ENCODE data around the gene BPGM. TPM values are rescaled to one million over a fixed set of nuclear protein-coding genes. Genes with fewer than 3 reads are reported as not detected.
A peak's percentile ranks its signal among the peaks of the same experiment; 100 is the strongest.

BPGM gene
- polyA plus RNA-seq, 3 donors, result 3.9 to 20.6 (median 18.4) TPM

GRCh38 chr7:134698481-134698880, 51.8 kb downstream of the BPGM start:
- H3K9me3 Mint-ChIP-seq, result no peaks in the 10 kb centered on the region
- H3K4me3 Mint-ChIP-seq, result no peak overlapping the region
- H3K4me1 ChIP-seq (ENCODE audit: control insufficient read depth in 1 of 2, insufficient read depth in 2 of 2, low read length in 2 of 2), result no peaks in the 10 kb centered on the region
- H3K4me3 ChIP-seq (replicated peaks in 1 of 3; ENCODE audit: low read depth in 2 of 3, low read length in 3 of 3), result no peak overlapping the region
- no peaks in the 10 kb centered on the region for H3K79me2 ChIP-seq (ENCODE audit: insufficient read depth, low read length)
- no peak overlapping the region for H3K9ac ChIP-seq (ENCODE audit: insufficient read depth, low read length, poor library complexity, severe bottlenecking)
- intact Hi-C loops (cut with micrococcal nuclease), result no loop called here
- H3K4me2 ChIP-seq (replicated peaks; ENCODE audit: extremely low read depth, low read length, poor library complexity, severe bottlenecking), result no peak overlapping the region
- WGBS (ENCODE audit: insufficient coverage), result no CpG with 5 or more reads among the region's 1 CpG
- no peak overlapping the region for H3K27ac ChIP-seq (ENCODE audit: low read depth in 1 of 2, low read length in 2 of 2)
- H3K27me3 ChIP-seq (ENCODE audit: control insufficient read depth in 2 of 2, insufficient read depth in 2 of 2, low read length in 2 of 2), result no peaks in the 10 kb centered on the region
- DNase-seq, result no peak
- TF ChIP-seq CTCF (IDR thresholded peaks at IDR 0.05), result no peak
- no peak overlapping the region for H2AFZ ChIP-seq (ENCODE audit: insufficient read depth, low read depth, low read length, poor library complexity, severe bottlenecking)
- H4K20me1 ChIP-seq (ENCODE audit: insufficient read depth, low read length), result no peaks in the 10 kb centered on the region
- H3K36me3 Mint-ChIP-seq, result no peaks in the 10 kb centered on the region
- H3K36me3 ChIP-seq (replicated peaks in 1 of 2; ENCODE audit: control insufficient read depth in 1 of 2, insufficient read depth in 2 of 2, low read length in 2 of 2), result no peaks in the 10 kb centered on the region
- H3K27ac Mint-ChIP-seq, result no peak overlapping the region
- H3K4me1 Mint-ChIP-seq, result no peaks in the 10 kb centered on the region
- H3K27me3 Mint-ChIP-seq (ENCODE audit: low read depth in 3 of 3), result peaks cover 0 to 4% (median 1%) of the 10 kb centered on the region in 3 donors
- H3K9me3 ChIP-seq (replicated peaks in 1 of 2; ENCODE audit: control insufficient read depth in 1 of 2, insufficient read depth in 1 of 2, low read length in 2 of 2), result no peaks in the 10 kb centered on the region

GRCh38 chr7:134699021-134699818, 52.6 kb downstream of the BPGM start:
- no peaks in the 10 kb centered on the region for H3K9me3 Mint-ChIP-seq
- H3K4me3 Mint-ChIP-seq, result no peak overlapping the region
- WGBS (ENCODE audit: insufficient coverage), result 93% methylated on average over 4 of the region's 8 CpGs
- Histone ChIP-seq H3K27ac (ENCODE audit: low read depth in 1 of 2, low read length in 2 of 2) (no peak overlapping the region), H3K27me3 (ENCODE audit: control insufficient read depth in 2 of 2, insufficient read depth in 2 of 2, low read length in 2 of 2) (no peaks in the 10 kb centered on the region), H2AFZ (ENCODE audit: insufficient read depth, low read depth, low read length, poor library complexity, severe bottlenecking) (no peak overlapping the region), H3K4me2 (replicated peaks; ENCODE audit: extremely low read depth, low read length, poor library complexity, severe bottlenecking) (no peak overlapping the region), H3K9ac (ENCODE audit: insufficient read depth, low read length, poor library complexity, severe bottlenecking) (no peak overlapping the region), H3K4me3 (replicated peaks in 1 of 3; ENCODE audit: low read depth in 2 of 3, low read length in 3 of 3) (no peak overlapping the region), H3K79me2 (ENCODE audit: insufficient read depth, low read length) (no peaks in the 10 kb centered on the region), H3K4me1 (ENCODE audit: control insufficient read depth in 1 of 2, insufficient read depth in 2 of 2, low read length in 2 of 2) (no peaks in the 10 kb centered on the region), H3K36me3 (replicated peaks in 1 of 2; ENCODE audit: control insufficient read depth in 1 of 2, insufficient read depth in 2 of 2, low read length in 2 of 2) (no peaks in the 10 kb centered on the region), H3K9me3 (replicated peaks in 1 of 2; ENCODE audit: control insufficient read depth in 1 of 2, insufficient read depth in 1 of 2, low read length in 2 of 2) (no peaks in the 10 kb centered on the region), H4K20me1 (ENCODE audit: insufficient read depth, low read length) (no peaks in the 10 kb centered on the region)
- peaks cover 0 to 1% (median 0%) of the 10 kb centered on the region in 3 donors for H3K27me3 Mint-ChIP-seq (ENCODE audit: low read depth in 3 of 3)
- no peak for DNase-seq
- no peaks in the 10 kb centered on the region for H3K4me1 Mint-ChIP-seq
- intact Hi-C loops (cut with micrococcal nuclease), result no loop called here
- peak overlapping the region in 1 of 7 donors; percentile 25 for H3K27ac Mint-ChIP-seq
- no peaks in the 10 kb centered on the region for H3K36me3 Mint-ChIP-seq
- no peak for TF ChIP-seq CTCF (IDR thresholded peaks at IDR 0.05)

Measured in CD14-positive monocyte (primary cell).